HG02870 (cell line): ENCODE measurements around the gene E2F4.

Experiments
- ATAC-seq: cut with Tn5 transposase; IDR thresholded peaks from one replicate; pipeline ENCODE4 v1.9.1; 2021; ENCODE audit warnings: mild to moderate bottlenecking, moderate library complexity; ENCODE audit not compliant: unreplicated experiment

Gene E2F4

GRCh38 chr16:67157892-67158635 lies 33.9 kb upstream of the E2F4 start:
- no peak for ATAC-seq

GRCh38 chr16:67158637-67159600 lies 33.0 kb upstream of the E2F4 start:
- peak; percentile 44 for ATAC-seq

DNA sequence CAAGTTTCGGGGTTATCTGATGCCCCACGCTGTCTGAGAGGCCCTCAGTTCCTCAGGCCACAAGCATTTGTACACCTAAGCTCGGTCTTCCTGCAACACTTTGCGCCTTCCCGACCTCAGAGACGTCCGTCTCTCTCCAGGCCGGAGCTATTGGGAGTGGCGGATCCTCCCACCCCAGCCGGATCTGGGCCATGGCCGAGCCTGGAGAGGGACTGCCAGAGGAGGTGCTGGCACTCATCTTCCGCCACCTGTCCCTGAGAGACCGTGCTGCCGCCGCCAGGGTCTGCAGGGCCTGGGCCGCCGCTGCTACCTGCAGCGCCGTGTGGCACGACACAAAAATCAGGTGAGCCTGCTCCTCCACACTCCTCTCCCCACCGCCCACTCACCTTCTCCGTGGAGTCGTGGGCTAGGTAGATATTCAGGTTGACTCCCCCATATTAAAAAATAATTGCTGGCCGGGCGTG lies 30.3 kb upstream of the E2F4 start:
- no peak for ATAC-seq

DNA sequence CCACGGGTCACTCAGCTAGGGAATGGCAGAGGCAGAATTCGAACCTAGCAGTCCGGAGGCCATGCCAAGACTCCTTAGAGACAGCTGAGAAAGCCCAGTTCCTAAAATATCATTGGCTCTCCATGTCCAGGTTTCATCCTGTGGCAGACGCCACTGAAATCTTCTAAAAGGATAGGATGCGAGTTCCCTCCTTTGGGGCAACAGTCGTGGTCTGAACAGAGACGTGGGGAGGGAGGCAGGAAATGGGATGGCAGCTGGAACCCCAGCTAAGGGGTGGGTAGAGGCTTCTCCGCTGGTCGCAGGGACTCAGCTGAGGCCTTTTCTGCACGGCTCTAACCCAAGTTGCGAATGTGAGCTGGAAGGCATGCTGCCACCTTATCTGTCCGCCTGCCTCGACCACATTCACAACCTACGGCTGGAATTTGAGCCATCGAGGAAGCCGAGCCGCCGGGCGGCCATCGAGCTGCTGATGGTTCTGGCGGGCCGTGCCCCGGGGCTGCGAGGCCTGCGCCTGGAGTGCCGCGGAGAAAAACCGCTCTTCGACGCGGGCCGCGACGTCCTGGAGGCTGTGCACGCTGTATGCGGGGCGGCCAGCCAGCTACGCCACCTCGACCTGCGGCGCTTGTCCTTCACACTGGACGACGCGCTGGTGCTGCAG lies 29.3 kb upstream of the E2F4 start:
- no peak for ATAC-seq

- no peak for ATAC-seq
These were observed 28.6 kb upstream of the E2F4 start for GRCh38 chr16:67163164-67163998.

GRCh38 chr16:67163999-67164558 lies 27.9 kb upstream of the E2F4 start:
- ATAC-seq = no peak

- no peak for ATAC-seq
These were observed 27.3 kb upstream of the E2F4 start, which contains the start of gene HSF4 for GRCh38 chr16:67164599-67165061. Gene HSF4 (plus strand): TSS chr16:67164745. CDS start chr16:67164812, 67 bp downstream.

DNA sequence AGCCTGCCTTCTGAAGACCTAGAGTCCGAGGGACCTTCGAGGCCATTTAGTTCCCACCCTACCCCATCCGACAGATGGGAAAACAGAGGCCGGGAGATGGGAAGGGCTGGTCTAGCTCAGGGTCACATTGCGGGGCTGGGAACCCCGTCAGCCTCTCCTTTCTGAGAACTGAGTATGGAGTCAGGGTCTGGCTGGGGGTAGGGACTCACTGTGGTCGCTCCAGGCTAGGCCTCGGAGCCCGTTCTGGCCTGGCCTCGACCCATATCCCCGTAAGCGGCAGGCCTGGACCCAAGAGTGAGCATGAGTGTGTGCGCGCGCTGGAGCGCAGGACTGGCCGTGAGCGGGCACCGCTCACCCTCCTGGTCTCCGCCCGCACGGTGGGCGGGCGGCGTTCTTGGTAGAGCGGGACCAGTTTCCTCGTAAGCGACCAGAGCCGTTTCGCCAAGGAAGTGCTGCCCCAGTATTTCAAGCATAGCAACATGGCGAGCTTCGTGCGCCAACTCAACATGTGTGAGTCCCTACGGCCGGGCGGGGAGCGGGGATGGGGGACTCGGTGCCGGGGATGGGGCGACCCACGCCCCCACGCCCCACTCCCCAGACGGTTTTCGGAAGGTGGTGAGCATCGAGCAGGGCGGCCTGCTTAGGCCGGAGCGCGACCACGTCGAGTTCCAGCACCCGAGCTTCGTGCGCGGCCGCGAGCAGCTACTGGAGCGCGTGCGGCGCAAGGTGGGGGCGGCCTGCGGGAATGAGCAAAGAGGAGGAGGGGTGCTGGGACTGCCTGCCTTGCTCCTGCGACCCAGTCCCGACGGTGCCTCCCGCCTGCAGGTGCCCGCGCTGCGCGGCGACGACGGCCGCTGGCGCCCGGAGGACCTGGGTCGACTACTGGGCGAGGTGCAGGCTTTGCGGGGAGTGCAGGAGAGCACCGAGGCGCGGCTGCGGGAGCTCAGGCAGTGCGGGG lies 26.6 kb upstream of the E2F4 start:
- no peak for ATAC-seq

DNA sequence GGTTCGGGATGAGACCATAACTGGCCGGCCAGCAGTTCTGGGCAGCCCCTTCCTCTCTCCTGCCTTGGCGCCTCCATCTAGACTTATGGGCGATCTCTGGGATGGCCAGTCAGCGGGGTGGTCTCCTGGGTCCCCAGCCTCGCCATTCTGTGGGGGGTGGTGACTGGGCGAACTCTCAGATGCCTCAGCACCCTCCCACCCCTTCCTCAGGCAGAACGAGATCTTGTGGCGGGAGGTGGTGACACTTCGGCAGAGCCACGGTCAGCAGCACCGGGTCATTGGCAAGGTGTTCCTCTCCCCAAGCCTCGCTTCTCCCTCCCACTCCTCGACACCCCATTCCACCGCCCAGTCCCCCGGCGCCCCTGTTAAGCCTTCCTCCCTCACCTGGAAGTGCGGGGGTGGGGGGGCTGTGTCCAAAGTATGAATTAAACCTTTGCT lies 25.8 kb upstream of the E2F4 start:
- no peak for ATAC-seq

GRCh38 chr16:67166598-67167168 lies 25.3 kb upstream of the E2F4 start:
- ATAC-seq = no peak

GRCh38 chr16:67167588-67167987 lies 24.4 kb upstream of the E2F4 start:
- ATAC-seq = no peak

DNA sequence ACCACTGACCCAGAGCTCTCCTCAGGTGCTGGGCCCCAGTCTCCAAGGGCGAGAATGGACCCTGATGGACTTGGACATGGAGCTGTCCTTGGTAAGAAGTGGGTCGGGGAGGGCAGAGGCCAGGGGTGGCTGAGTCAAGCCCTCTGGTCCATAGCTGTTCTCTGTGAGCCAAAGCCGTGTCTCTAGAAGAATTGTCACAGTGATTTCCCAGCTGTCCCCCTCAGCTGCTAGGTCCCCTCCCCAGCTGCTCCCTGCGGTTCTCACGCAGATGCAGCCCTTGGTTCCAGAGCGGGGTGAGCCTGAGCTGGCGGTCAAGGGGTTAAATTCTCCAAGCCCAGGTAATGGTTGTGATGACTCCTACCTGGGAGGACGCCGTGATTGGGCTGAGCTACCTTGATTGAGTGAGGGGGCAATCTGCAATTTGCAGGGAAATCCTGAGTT lies 22.9 kb upstream of the E2F4 start:
- ATAC-seq = no peak

DNA sequence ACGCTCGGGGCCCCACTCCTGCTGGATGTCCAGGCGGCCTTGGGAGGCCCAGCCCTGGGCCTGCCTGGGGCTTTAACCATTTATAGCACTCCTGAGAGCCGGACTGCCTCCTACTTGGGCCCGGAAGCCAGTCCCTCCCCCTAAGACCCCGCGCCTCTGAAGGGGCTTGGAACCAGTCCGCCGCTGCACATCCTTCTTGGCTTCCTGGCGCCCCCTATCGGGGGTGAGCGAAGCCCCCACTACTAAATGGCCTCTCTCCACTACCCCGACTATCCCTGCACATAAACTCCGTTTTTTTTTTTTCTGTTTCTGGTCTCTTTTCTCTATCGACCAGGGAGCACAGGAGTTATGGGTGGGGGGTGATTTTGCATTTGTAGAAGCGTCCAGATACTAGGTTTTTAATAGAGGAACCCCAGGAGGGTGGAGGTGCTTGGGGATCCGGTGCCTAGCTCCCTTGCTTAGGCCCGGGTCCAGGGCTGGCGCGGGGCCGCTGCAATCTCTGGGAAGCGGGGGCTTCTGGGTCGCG lies 22.2 kb upstream of the E2F4 start:
- ATAC-seq = no peak

- peak; percentile 44 for ATAC-seq
These were observed 21.6 kb upstream of the E2F4 start, which contains the start of gene NOL3 for GRCh38 chr16:67170168-67170948. Gene NOL3 (plus strand): TSS chr16:67170538.

GRCh38 chr16:67170949-67171649 lies 20.9 kb upstream of the E2F4 start:
- peak; percentile 4 for ATAC-seq

DNA sequence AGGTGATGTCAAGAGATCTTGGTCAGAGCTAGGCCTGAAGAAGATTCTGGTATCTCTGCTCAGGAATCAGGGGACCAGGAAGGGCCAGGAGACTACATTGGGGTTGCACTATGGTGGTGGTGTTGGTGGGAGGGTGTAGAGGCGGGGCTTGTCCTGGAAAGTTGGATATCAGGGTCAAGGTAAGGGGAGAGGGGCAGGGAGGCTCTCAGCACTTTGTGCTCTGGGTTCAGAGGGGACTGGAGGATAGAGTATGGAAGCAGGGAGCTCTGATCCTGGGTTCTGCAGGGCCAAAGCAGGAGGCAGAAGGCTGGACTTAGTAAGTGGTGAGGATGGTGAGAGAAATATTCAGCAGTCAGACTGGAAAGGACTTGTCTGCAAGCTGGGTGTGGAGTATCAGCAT lies 18.6 kb upstream of the E2F4 start:
- ATAC-seq = no peak
